ENCODE results near the gene PLD1. TPM values are rescaled to one million over a fixed set of nuclear protein-coding genes. Genes with fewer than 3 reads are reported as not detected.

The PLD1 gene
- total and polyA plus RNA-seq, 4 donors, result 3.1 to 31.1 (median 12.2) TPM

- peak; percentile 48 for ATAC-seq (ENCODE audit: insufficient read depth, low FRiP score)
- no peak overlapping the region for H3K9ac ChIP-seq (ENCODE audit: insufficient read depth in 1 of 2, low read length in 2 of 2)
Observed at GRCh38 chr3:171833789-171834460, 23.6 kb upstream of the PLD1 start.

DNA sequence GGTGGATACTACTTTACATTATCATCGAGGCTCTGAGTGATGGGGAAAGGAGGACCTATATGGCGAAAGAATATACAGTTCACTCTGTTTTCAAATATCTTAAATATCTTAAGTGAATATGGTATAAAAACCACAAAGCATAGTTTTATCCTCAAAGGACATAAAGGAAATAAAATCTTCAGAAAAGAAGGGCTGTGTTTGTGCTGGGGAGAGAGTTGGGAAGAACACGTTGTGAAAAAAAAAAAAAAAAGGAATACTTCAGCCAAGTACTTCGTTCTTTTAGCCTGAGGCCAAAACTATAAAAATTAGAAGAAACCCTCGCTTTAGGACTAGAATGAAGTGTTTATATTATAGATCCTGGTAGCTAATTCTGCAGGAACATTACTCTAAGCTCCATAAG lies 22.7 kb upstream of the PLD1 start:
- H3K27ac ChIP-seq (ENCODE audit: low read depth in 1 of 2, low read length in 1 of 2), result peak overlapping the region in 1 of 2 donors; percentile 12
- H3K36me3 ChIP-seq (ENCODE audit: control insufficient read depth in 4 of 4, insufficient read depth in 4 of 4, low read length in 4 of 4), result no peaks in the 10 kb centered on the region

More at GRCh38 chr3:171833789-171834460, 23.6 kb upstream of the PLD1 start:
- Histone ChIP-seq H3K4me3 (no peak overlapping the region), H3K4me1 (ENCODE audit: control insufficient read depth in 5 of 5, insufficient read depth in 5 of 5, low read length in 5 of 5) (peaks cover 5 to 40% (median 10%) of the 10 kb centered on the region in 5 donors), H3K27me3 (ENCODE audit: control insufficient read depth in 3 of 3, insufficient read depth in 3 of 3, low read length in 2 of 3) (no peaks in the 10 kb centered on the region), H3K27ac (ENCODE audit: low read depth in 1 of 2, low read length in 1 of 2) (peak overlapping the region in 1 of 2 donors; percentile 47), H3K9me3 (ENCODE audit: control insufficient read depth in 4 of 4, insufficient read depth in 3 of 4, low read length in 3 of 4) (no peaks in the 10 kb centered on the region), H3K36me3 (ENCODE audit: control insufficient read depth in 4 of 4, insufficient read depth in 4 of 4, low read length in 4 of 4) (no peaks in the 10 kb centered on the region)
- TF ChIP-seq CTCF (IDR thresholded peaks at IDR 0.05; ENCODE audit: control extremely low read depth, extremely low read depth), result no peak
- WGBS, 2 donors, result 29 to 40% methylated on average over 3 of the region's 3 CpGs
- DNase-seq, result peak in 2 of 3 donors; percentile 69 to 75

GRCh38 chr3:171831936-171832335 lies 21.7 kb upstream of the PLD1 start:
- no peak overlapping the region for H3K9ac ChIP-seq (ENCODE audit: insufficient read depth in 1 of 2, low read length in 2 of 2)
- no peak for ATAC-seq (ENCODE audit: insufficient read depth, low FRiP score)
- DNase-seq, result no peak
- H3K36me3 ChIP-seq (ENCODE audit: control insufficient read depth in 4 of 4, insufficient read depth in 4 of 4, low read length in 4 of 4), result no peaks in the 10 kb centered on the region
- H3K4me1 ChIP-seq (ENCODE audit: control insufficient read depth in 5 of 5, insufficient read depth in 5 of 5, low read length in 5 of 5), result peaks cover 5 to 35% (median 10%) of the 10 kb centered on the region in 5 donors
- TF ChIP-seq CTCF (IDR thresholded peaks at IDR 0.05; ENCODE audit: control extremely low read depth, extremely low read depth), result no peak
- 71 to 93% methylated on average over 3 of the region's 3 CpGs for WGBS, 2 donors
- H3K27ac ChIP-seq (ENCODE audit: low read depth in 1 of 2, low read length in 1 of 2), result no peak overlapping the region
- H3K9me3 ChIP-seq (ENCODE audit: control insufficient read depth in 4 of 4, insufficient read depth in 3 of 4, low read length in 3 of 4), result no peaks in the 10 kb centered on the region
- H3K27me3 ChIP-seq (ENCODE audit: control insufficient read depth in 3 of 3, insufficient read depth in 3 of 3, low read length in 2 of 3), result no peaks in the 10 kb centered on the region
- no peak overlapping the region for H3K4me3 ChIP-seq

More for the DNA sequence above, 22.7 kb upstream of the PLD1 start:
- WGBS, 2 donors, result 77 to 89% methylated on average over 5 of the region's 5 CpGs
- DNase-seq (no peak), ATAC-seq (ENCODE audit: insufficient read depth, low FRiP score) (no peak)
- H3K27me3 ChIP-seq (ENCODE audit: control insufficient read depth in 3 of 3, insufficient read depth in 3 of 3, low read length in 2 of 3), result no peaks in the 10 kb centered on the region
- H3K4me1 ChIP-seq (ENCODE audit: control insufficient read depth in 5 of 5, insufficient read depth in 5 of 5, low read length in 5 of 5), result peaks cover 5 to 36% (median 10%) of the 10 kb centered on the region in 5 donors
- H3K4me3 ChIP-seq, result no peak overlapping the region
- H3K9me3 ChIP-seq (ENCODE audit: control insufficient read depth in 4 of 4, insufficient read depth in 3 of 4, low read length in 3 of 4), result no peaks in the 10 kb centered on the region
- H3K9ac ChIP-seq (ENCODE audit: insufficient read depth in 1 of 2, low read length in 2 of 2), result no peak overlapping the region
- no peak for TF ChIP-seq CTCF (IDR thresholded peaks at IDR 0.05; ENCODE audit: control extremely low read depth, extremely low read depth)

DNA sequence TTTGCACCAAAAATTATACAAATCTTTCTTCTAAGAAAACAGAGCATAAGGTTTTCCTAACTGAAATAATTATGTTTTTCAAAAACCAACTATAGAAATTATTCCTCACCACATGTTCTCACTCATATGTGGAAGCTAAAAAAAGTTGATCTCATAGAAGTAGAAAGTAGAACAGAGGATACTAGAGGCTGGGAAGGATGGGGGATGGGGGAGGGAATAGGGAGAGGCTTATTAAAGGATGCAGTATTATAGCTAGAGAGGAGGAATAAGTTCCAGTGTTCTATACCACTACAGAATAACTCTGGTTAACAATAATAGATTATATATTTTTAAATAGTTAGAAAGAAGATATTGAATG lies 20.2 kb upstream of the PLD1 start:
- no peak for TF ChIP-seq CTCF (IDR thresholded peaks at IDR 0.05; ENCODE audit: control extremely low read depth, extremely low read depth)
- H3K27me3 ChIP-seq (ENCODE audit: control insufficient read depth in 3 of 3, insufficient read depth in 3 of 3, low read length in 2 of 3), result no peaks in the 10 kb centered on the region
- no peak overlapping the region for H3K27ac ChIP-seq (ENCODE audit: low read depth in 1 of 2, low read length in 1 of 2)
- no peak for ATAC-seq (ENCODE audit: insufficient read depth, low FRiP score)
- DNase-seq, result no peak
- H3K9ac ChIP-seq (ENCODE audit: insufficient read depth in 1 of 2, low read length in 2 of 2), result no peak overlapping the region
- no peaks in the 10 kb centered on the region for H3K9me3 ChIP-seq (ENCODE audit: control insufficient read depth in 4 of 4, insufficient read depth in 3 of 4, low read length in 3 of 4)
- H3K36me3 ChIP-seq (ENCODE audit: control insufficient read depth in 4 of 4, insufficient read depth in 4 of 4, low read length in 4 of 4), result no peaks in the 10 kb centered on the region
- no peak overlapping the region for H3K4me3 ChIP-seq
- H3K4me1 ChIP-seq (ENCODE audit: control insufficient read depth in 5 of 5, insufficient read depth in 5 of 5, low read length in 5 of 5), result peaks cover 5 to 37% (median 11%) of the 10 kb centered on the region in 5 donors
